NCI-H526 (cell line): Measurements from ENCODE around the gene ILRUN.
"Not testable (repeated sequence)": the region's sequence is repeated elsewhere in the genome, so short reads cannot be mapped to it uniquely, and the experiment has no call there.

ENCODE experiments used
- DNase-seq, 2 experiments: peaks; one replicate each; lab custom pipeline; 2025; lab: John Stamatoyannopoulos, UW

The ILRUN gene

DNA sequence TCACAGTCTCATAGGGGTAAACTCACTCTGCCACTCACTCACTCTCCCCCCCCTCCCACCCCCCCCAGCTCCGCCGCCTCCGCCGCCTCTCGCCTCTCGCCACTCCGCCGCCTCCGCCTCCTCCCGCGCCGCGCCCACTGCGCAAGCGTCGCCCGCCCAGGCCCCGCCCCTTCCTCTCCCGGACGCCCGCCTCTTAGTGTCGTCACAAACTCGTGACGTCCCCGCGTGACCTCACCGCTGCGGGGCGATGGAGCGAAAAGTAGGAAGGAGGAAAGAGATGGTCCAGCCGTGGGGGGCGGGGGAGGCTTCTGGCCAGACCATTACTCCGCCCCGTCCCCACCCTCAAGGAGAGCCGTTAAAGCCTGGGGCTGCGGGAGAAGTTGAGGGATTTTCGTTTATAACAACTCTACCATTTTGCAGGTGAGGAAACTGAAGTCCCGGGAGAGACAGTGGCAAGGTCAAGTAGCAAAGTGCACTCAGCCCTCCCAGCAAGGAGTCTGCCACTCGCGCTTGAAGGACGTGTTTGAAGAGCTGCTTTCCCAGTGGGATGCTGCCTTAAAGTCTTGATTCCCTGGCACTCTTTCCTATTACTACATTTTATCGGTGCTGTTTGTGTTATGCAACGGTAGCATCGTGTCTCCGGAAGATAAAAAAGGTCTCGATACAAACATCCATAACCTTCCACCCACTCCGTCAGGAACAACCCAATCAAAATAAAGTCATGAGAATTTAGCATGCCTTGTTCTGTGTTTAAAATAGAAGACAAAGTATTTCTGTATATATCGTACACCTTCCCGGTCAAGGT, at the start of gene ILRUN:
Gene ILRUN (minus strand): TSS at position 29 of the 805 bp plus-strand sequence. CDS start 164 bp downstream, outside the sequence.
- peak; percentile 87 to 96 for DNase-seq

- DNase-seq, result peak; percentile 41 to 53
These were observed 48.9 kb upstream of the ILRUN start for GRCh38 chr6:34745277-34746103.

- not testable (repeated sequence) for DNase-seq
These were observed 47.7 kb upstream of the ILRUN start for GRCh38 chr6:34744294-34744647.

DNA sequence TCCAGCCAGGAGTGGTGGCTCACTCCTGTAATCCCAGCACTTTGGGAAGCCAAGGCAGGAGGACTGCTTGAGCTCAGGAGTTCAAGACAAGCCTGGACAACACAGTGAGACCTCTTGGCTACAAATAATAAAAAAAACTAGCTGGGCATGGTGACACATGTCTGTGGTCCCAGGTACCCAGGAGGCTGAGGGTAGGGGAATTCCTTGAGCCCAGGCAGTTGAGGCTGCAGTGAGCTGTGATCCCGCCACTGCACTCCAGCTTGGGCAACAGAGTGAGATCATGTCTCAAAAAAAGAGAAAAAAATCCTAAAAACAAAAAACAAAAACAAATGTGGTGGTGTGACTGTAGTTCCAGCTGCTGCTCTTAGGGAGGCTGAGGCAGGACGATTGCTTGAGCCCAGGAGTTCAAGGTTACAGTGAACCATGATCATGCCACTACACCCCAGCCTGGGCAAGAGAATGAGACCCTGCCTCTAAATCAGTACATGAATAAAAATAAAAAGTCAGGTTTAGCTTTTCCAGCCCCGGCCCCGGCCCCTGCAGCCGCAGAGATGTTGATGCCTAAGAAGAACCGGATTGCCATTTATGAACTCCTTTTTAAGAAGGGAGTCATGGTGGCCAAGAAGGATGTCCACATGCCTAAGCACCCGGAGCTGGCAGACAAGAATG, 47.2 kb upstream of the ILRUN start:
- DNase-seq, result no peak

- DNase-seq, result no peak
These were observed 45.5 kb upstream of the ILRUN start for GRCh38 chr6:34742094-34742493.

- DNase-seq, result no peak
These were observed 40.3 kb upstream of the ILRUN start for GRCh38 chr6:34736823-34737222.

DNA sequence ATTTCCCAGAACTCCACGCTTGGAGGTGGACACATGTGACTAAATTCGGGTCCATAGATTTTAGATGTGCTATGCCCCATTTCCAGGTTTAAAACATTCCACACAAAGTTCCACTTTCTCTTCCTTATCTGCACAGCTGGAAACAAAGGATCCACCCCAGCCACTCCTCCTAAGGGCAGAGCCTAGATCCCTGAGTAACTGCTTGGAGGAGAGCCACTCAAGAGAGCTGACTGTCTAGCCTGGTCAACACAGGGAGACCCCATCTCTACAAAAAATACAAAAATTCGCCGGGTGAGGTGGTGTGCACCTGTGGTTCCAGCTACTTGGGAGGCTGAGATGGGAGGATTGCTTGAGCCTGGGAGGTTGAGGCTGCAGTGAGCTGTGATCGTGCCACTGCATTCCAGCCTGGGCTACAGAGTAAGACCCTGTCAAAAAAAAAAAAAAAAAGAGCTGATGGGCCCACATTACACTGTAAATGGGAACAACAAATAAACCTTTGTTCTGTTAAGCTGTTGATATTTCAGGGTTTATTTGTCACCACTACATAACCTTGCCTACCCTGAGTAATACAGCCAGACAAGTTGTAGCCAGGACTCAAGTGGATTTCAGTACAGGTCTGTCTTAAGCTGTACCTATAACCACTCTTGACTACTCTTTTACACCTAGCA, 35.0 kb upstream of the ILRUN start:
- no peak for DNase-seq

GRCh38 chr6:34729631-34730470, 33.3 kb upstream of the ILRUN start:
- DNase-seq, result no peak

DNA sequence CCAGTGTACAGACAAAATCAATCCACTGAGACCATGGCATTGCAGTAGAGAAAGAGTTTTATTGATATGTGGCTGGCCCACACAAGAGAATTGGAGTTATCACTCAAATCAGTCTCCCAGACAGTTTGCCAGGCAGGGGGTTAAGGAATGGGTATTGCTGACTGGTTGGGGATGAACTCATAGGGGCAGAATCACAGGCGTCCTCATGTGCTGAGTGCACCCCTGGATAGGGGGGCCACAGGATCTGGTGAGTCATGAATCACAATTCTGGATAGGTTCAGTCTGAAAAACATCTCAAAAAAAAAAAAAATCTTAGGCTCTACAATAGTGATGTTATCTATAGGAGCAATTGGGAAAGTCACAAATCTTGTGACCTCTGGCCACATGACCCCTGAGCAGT, 29.5 kb upstream of the ILRUN start:
- no peak for DNase-seq

GRCh38 chr6:34723203-34723602, 26.6 kb upstream of the ILRUN start:
- no peak for DNase-seq

DNA sequence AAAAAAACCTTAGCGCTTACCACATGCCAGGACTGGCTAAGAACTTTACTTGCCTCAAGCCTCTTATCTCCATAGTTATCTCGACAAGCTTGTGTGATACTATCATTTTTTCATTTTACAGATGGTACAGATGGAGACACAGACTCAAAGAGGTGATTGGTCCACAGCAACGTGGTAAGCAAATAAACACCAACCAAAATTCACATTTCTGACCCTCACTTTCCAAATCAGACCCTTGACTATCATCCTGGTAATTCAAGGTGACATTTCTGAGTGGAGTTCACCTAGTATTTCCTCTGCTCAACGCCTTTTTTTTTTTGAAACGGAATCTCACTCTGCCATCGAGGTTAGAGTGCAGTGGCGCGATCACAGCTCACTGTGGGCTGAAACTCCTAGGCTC, 25.9 kb upstream of the ILRUN start:
- no peak for DNase-seq

GRCh38 chr6:34720160-34720559, 23.6 kb upstream of the ILRUN start:
- DNase-seq, result peak in 1 of 2 experiments; percentile 15

DNA sequence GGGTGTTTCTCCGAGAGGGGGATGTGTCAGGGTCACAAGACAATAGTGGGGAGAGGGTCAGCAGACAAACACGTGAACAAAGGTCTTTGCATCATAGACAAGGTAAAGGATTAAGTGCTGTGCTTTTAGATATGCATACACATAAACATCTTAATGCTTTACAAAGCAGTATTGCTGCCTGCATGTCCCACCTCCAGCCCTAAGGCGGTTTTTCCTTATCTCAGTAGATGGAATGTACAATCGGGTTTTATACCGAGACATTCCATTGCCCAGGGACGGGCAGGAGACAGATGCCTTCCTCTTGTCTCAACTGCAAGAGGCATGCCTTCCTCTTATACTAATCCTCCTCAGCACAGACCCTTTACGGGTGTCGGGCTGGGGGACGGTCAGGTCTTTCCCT, 23.1 kb upstream of the ILRUN start:
- DNase-seq, result not testable (repeated sequence)

DNA sequence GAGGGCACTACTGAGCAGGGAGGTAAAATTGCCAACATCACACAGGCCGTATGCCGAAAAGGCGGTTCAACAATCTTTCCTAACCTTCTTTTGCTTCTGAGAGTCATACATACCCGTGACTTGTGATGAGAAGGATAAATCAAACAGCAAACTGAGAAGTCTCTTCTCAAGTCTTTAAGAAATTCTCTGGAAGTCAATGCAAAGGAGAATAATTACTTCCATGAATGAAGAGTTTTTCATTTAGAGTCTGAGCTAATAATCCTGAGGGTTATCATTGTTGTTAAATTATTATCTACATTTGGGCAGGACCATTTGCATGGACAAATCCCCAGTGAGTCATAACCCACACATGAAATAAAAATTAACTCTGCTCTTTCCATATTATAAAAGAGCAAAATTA, 22.4 kb upstream of the ILRUN start:
- DNase-seq, result peak; percentile 30 to 61

- DNase-seq, result no peak
These were observed 20.9 kb upstream of the ILRUN start for GRCh38 chr6:34717466-34717865.

GRCh38 chr6:34714663-34715062, 18.1 kb upstream of the ILRUN start:
- no peak for DNase-seq

DNA sequence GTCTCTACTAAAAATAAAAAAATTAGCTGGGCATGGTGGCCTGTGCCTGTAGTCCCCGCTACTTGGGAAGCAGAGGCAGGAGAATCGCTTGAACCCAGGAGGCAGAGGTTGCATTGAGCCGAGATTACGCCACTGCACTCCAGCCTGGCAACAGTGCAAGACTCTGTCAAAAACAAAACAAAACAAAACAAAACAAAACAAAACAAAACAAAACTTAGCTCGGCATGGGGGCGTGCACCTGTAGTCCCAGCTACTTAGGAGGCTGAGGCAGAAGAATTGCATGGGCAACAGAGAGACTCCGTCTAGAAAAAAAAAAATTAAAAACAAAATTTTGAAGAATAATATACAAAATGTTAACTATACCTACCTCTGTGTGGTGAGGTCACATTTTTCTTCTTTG, 16.3 kb upstream of the ILRUN start:
- not testable (repeated sequence) for DNase-seq

DNA sequence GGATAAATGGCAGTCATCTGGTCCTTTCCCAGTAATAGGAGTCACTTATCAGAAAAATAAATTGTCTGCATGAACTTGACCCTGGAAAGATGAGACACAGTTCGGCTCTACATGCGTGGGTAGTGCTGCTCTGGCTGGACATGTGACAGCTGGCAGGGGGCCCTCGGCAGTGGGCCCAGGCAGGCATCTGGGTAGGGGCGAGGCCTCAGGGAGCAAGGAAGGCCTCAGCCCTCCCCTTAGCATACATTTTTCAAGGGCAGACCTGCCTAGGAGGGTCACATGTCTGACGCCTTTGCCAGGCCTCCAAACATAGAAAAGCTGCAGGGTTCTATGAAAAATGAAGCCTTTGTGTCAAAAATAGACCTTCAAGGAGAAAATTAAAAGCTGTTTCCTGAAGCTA, 12.8 kb upstream of the ILRUN start:
- DNase-seq, result no peak

DNA sequence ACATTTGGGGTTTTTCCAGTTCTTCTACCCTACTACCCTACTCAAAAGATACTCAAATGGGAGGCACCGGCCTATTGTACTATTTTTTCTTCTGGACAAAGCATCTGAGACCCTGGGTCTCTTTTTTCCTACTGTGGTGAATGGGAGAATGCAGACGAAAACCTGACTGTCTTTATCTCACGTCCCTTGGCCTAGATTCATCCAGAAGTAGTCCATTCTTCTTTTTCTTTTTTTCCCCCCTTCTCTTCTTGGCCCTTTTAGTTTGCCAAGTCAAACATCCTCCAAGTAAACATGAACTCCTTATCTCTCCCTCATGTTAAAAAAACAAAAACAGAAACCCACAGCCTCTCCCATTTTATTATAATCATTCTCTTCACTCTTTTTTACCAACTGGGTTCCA, 8.7 kb upstream of the ILRUN start:
- DNase-seq, result no peak

GRCh38 chr6:34701199-34701598, 4.6 kb upstream of the ILRUN start:
- no peak for DNase-seq

GRCh38 chr6:34697904-34698559, 1.5 kb upstream of the ILRUN start:
- DNase-seq, result no peak
